Epidermal melanocyte (primary cell): ENCODE results near the gene PRKCA.

Experiments used
- DNase-seq: peaks from one replicate; pipeline ENCODE4 v3.0.0; 2011; ENCODE audit warnings: low spot score; ENCODE audit not compliant: insufficient read length

PRKCA gene

GRCh38 chr17:66849851-66850580 lies 547.6 kb downstream of the PRKCA start:
- DNase-seq: no peak

GRCh38 chr17:66850692-66851091 lies 548.3 kb downstream of the PRKCA start:
- DNase-seq: no peak

GRCh38 chr17:66855204-66855603 lies 552.8 kb downstream of the PRKCA start:
- DNase-seq: no peak

DNA sequence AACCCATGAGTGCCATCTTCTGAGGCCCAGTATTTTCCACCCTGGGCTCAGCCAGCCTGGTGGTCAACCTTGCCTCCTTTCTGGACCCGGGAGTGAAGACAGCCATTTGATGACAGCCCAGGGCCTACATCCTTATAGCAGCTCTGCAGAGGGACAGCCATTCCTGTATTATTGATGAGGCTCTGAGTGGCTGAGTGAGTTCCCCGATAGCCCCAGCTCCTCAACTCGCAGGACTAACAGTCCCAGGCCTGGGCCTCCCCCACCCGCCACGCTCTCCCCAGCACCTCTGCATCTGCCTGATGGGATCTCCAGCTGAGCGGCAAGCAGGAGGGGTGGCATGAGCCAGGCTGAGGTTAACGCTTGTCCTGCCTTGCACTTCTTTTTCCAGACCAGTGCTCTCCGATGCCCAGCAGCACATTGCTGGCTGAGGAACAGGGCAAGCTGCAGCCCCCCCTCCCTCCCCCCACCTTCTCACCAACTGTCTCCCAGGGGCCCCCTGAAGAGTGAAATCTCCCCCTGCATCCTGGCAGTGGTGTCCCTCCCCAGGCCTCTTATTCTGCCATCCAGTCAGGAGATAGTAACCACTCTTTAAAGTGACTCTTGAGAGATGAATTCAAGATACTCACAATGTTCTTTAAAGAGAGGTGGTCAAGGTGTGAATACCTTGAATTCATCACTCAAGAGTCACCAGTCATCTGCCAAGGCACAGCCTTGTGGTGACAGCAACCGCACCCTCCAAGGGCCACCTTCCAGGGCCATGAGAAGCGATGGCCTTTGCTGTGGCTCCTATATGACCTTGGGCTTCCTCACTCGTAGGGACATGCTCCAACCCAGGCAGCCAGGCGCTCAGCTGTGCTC lies 556.0 kb downstream of the PRKCA start:
- no peak for DNase-seq

- no peak for DNase-seq
Measured at GRCh38 chr17:66859353-66859752, 556.9 kb downstream of the PRKCA start.

DNA sequence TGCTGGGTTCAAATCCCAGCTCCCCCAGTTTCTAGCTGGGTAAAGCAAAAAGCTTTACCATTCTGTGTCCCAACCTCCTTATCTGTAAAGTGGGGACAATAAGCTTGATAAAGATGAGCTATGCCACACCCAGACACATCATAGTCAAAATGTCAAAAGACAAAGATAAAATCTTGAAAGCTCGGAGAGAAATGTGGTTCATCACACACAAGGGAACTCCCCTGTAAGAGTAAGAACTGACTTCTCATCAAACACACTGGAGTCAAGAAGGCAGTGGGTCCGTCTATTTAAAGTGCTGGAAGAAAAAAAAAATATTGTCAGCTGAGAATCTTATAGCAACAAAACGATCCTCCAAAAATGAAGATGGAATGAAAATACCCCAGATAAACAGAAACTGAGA lies 557.8 kb downstream of the PRKCA start:
- no peak for DNase-seq
